GM18498 (cell line): ENCODE measurements around the gene FLVCR1.
"Not testable (repeated sequence)": the region's sequence is repeated elsewhere in the genome, so short reads cannot be mapped to it uniquely, and the experiment has no call there.

ENCODE experiments used
- ATAC-seq: cut with Tn5 transposase; IDR thresholded peaks from one replicate; pipeline ENCODE4 v1.9.1; 2021; ENCODE audit warnings: mild to moderate bottlenecking, moderate library complexity; ENCODE audit not compliant: unreplicated experiment

Gene FLVCR1

GRCh38 chr1:212857992-212858460, at the start of gene FLVCR1:
Gene FLVCR1, plus strand, starts transcription at chr1:212858275. Its CDS starts 178 bp downstream, at chr1:212858453.
- ATAC-seq: peak; percentile 98

- ATAC-seq: no peak
Observed at GRCh38 chr1:212814537-212815334, 43.3 kb upstream of the FLVCR1 start.

- ATAC-seq: no peak
Observed at GRCh38 chr1:212816567-212817278, 41.4 kb upstream of the FLVCR1 start.

GRCh38 chr1:212819726-212820125, 38.3 kb upstream of the FLVCR1 start:
- peak; percentile 78 for ATAC-seq

GRCh38 chr1:212820969-212821368, 37.1 kb upstream of the FLVCR1 start:
- no peak for ATAC-seq

GRCh38 chr1:212822956-212823355, 35.1 kb upstream of the FLVCR1 start:
- ATAC-seq: no peak

GRCh38 chr1:212824201-212824600, 33.9 kb upstream of the FLVCR1 start:
- ATAC-seq: no peak

- no peak for ATAC-seq
Observed at GRCh38 chr1:212825798-212826452, 32.1 kb upstream of the FLVCR1 start.

- no peak for ATAC-seq
Observed at GRCh38 chr1:212827171-212827776, 30.8 kb upstream of the FLVCR1 start.

GRCh38 chr1:212827831-212828278, 30.2 kb upstream of the FLVCR1 start:
- no peak for ATAC-seq

- ATAC-seq: no peak
Observed at GRCh38 chr1:212828395-212828794, 29.7 kb upstream of the FLVCR1 start.

GRCh38 chr1:212833211-212834207, 24.6 kb upstream of the FLVCR1 start:
- peak; percentile 74 for ATAC-seq

- no peak for ATAC-seq
Observed at GRCh38 chr1:212838145-212838544, 19.9 kb upstream of the FLVCR1 start.

GRCh38 chr1:212844521-212844920, 13.6 kb upstream of the FLVCR1 start:
- not testable (repeated sequence) for ATAC-seq

GRCh38 chr1:212847549-212847948, 10.5 kb upstream of the FLVCR1 start, which contains the start of gene SPATA45:
Gene SPATA45, minus strand, starts transcription at chr1:212847649. Its CDS starts 11,500 bp downstream, at chr1:212836149.
- ATAC-seq: no peak

GRCh38 chr1:212852105-212852688, 5.9 kb upstream of the FLVCR1 start:
- no peak for ATAC-seq

GRCh38 chr1:212853658-212854057, 4.4 kb upstream of the FLVCR1 start:
- no peak for ATAC-seq

GRCh38 chr1:212856755-212857154, 1.3 kb upstream of the FLVCR1 start:
- ATAC-seq: no peak
